Chondrocyte (in vitro differentiated cells): ENCODE results near the gene LRRC32. TPM values are rescaled to one million over a fixed set of nuclear protein-coding genes. Genes with fewer than 3 reads are reported as not detected.
"Not testable (repeated sequence)": the region's sequence is repeated elsewhere in the genome, so short reads cannot be mapped to it uniquely, and the experiment has no call there.

ENCODE experiments used
- DNase-seq: peaks from one replicate; pipeline ENCODE4 v3.0.0; 2021; ENCODE audit warnings: mixed read lengths, low spot score
- H3K27ac Mint-ChIP-seq: one replicate; pipeline ENCODE4 v1.8.0; 2021; ENCODE audit warnings: mild to moderate bottlenecking, moderate library complexity, mixed read lengths; ENCODE audit not compliant: unreplicated experiment
- H3K27me3 Mint-ChIP-seq: 2 replicates; pipeline ENCODE4 v1.8.0; 2021; ENCODE audit warnings: low read depth, mixed read lengths
- H3K36me3 Mint-ChIP-seq: 2 replicates; pipeline ENCODE4 v1.8.0; 2021; ENCODE audit warnings: low read depth, mixed read lengths
- H3K4me1 Mint-ChIP-seq: 2 replicates; pipeline ENCODE4 v1.8.0; 2021; ENCODE audit warnings: low read depth, mild to moderate bottlenecking, mixed read lengths
- H3K4me3 Mint-ChIP-seq: one replicate; pipeline ENCODE4 v1.8.0; 2021; ENCODE audit warnings: mild to moderate bottlenecking, moderate library complexity, mixed read lengths; ENCODE audit not compliant: unreplicated experiment
- H3K9me3 Mint-ChIP-seq: 2 replicates; pipeline ENCODE4 v1.8.0; 2021; ENCODE audit warnings: low read depth, mixed read lengths
- CTCF ChIP-seq: fragments of 200-600 bp; sonication (generic); IDR thresholded peaks from 2 replicates; pipeline ENCODE4 v1.5.0; 2021; ENCODE audit warnings: antibody characterized with exemption, mild to moderate bottlenecking, moderate library complexity
- total RNA-seq: library from RNA; stranded (reverse); gene quantifications from 3 replicates; pipeline ENCODE4 v1.2.1, GENCODE V29; 2021

Gene LRRC32
- total RNA-seq, 1 donor from 2014 or later = 367 TPM

GRCh38 chr11:76646882-76647534 lies 23.5 kb downstream of the LRRC32 start:
- Mint-ChIP-seq H3K4me3 (no peak overlapping the region), H3K27ac (no peak overlapping the region), H3K27me3 (peaks cover 3% of the 10 kb centered on the region), H3K36me3 (peaks cover 9% of the 10 kb centered on the region), H3K4me1 (peaks cover 27% of the 10 kb centered on the region), H3K9me3 (peaks cover 26% of the 10 kb centered on the region)
- no peak for TF ChIP-seq CTCF
- no peak for DNase-seq

GRCh38 chr11:76644591-76644990 lies 26.0 kb downstream of the LRRC32 start:
- no peak overlapping the region for H3K27ac Mint-ChIP-seq
- peaks cover 9% of the 10 kb centered on the region for H3K36me3 Mint-ChIP-seq
- H3K27me3 Mint-ChIP-seq = peaks cover 9% of the 10 kb centered on the region
- peaks cover 11% of the 10 kb centered on the region for H3K4me1 Mint-ChIP-seq
- DNase-seq = no peak
- TF ChIP-seq CTCF = no peak
- no peak overlapping the region for H3K4me3 Mint-ChIP-seq
- H3K9me3 Mint-ChIP-seq = peaks cover 21% of the 10 kb centered on the region

- not testable (repeated sequence) for H3K36me3 Mint-ChIP-seq, H3K27ac Mint-ChIP-seq, DNase-seq, H3K4me3 Mint-ChIP-seq, H3K4me1 Mint-ChIP-seq, H3K27me3 Mint-ChIP-seq
- peaks cover 21% of the 10 kb centered on the region for H3K9me3 Mint-ChIP-seq
These were observed 26.8 kb downstream of the LRRC32 start for GRCh38 chr11:76643711-76644110.

GRCh38 chr11:76642341-76642740 lies 28.2 kb downstream of the LRRC32 start:
- no peak for DNase-seq
- H3K9me3 Mint-ChIP-seq = peaks cover 17% of the 10 kb centered on the region
- peaks cover 9% of the 10 kb centered on the region for H3K36me3 Mint-ChIP-seq
- H3K4me1 Mint-ChIP-seq = no peaks in the 10 kb centered on the region
- no peak for TF ChIP-seq CTCF
- no peak overlapping the region for H3K27ac Mint-ChIP-seq
- H3K27me3 Mint-ChIP-seq = peaks cover 9% of the 10 kb centered on the region
- no peak overlapping the region for H3K4me3 Mint-ChIP-seq

GRCh38 chr11:76641905-76642304 lies 28.6 kb downstream of the LRRC32 start:
- Mint-ChIP-seq H3K4me1 (no peaks in the 10 kb centered on the region), H3K9me3 (peaks cover 12% of the 10 kb centered on the region), H3K27me3 (peaks cover 9% of the 10 kb centered on the region), H3K4me3 (no peak overlapping the region), H3K36me3 (peaks cover 5% of the 10 kb centered on the region), H3K27ac (no peak overlapping the region)
- DNase-seq = no peak
- no peak for TF ChIP-seq CTCF

- H3K4me3 Mint-ChIP-seq = no peak overlapping the region
- peaks cover 3% of the 10 kb centered on the region for H3K4me1 Mint-ChIP-seq
- H3K27ac Mint-ChIP-seq = no peak overlapping the region
- H3K27me3 Mint-ChIP-seq = peaks cover 9% of the 10 kb centered on the region
- peaks cover 5% of the 10 kb centered on the region for H3K9me3 Mint-ChIP-seq
- peak; percentile 39 for DNase-seq
- H3K36me3 Mint-ChIP-seq = no peaks in the 10 kb centered on the region
- TF ChIP-seq CTCF = no peak
These were observed 30.0 kb downstream of the LRRC32 start for GRCh38 chr11:76640501-76640900.
